Measurements from ENCODE around the gene FAT1. TPM values are rescaled to one million over a fixed set of nuclear protein-coding genes. Genes with fewer than 3 reads are reported as not detected.

Gene FAT1
- total RNA-seq, 2 donors from 2014 or later, result 70.3 to 89.5 TPM

DNA sequence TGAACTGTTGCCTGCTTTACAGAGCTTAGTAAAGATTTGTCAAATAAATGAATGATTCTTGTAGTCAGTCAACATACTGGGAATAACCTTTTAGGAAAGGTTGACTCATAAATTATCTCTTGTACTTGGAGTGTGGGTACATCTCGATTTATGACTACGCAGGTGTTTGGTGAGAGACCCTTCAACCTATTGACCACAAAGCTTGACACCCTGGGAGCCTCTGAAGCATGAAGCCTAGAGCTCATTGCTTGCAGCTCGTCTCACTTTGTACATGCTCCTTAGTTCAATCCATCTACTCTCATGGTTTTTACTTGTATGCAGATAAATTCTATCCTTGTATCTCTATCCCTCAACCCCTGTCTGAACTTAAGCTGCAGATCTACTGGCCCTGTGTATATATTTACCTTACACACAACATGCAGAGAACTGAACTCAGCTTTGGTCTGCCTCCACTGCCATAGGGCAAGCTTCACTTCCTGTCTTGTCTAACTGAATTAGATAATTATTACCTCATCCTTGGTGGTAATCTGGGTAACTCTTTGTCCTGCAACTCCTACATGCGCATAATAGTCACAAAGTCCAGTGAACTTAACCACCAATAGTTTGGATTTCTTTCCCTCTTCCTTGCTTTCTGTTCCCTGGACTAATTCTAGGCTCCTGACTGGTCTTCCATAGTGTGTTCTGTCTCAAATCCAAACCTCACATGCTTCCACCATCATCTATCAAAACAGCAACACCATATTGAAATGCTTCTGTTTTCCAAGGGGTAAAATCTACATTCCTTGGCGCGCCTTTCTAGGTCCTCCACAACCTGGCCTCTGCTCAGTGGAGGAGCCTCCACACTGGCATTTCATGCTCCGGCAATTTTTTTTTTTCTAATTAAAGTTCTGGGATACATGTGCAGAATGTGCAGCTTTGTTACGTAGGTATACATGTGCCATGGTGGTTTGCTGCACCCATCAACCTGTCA, 32.2 kb upstream of the FAT1 start:
- H3K9me3 ChIP-seq, result no peaks in the 10 kb centered on the region
- TF ChIP-seq, protein P1, sequence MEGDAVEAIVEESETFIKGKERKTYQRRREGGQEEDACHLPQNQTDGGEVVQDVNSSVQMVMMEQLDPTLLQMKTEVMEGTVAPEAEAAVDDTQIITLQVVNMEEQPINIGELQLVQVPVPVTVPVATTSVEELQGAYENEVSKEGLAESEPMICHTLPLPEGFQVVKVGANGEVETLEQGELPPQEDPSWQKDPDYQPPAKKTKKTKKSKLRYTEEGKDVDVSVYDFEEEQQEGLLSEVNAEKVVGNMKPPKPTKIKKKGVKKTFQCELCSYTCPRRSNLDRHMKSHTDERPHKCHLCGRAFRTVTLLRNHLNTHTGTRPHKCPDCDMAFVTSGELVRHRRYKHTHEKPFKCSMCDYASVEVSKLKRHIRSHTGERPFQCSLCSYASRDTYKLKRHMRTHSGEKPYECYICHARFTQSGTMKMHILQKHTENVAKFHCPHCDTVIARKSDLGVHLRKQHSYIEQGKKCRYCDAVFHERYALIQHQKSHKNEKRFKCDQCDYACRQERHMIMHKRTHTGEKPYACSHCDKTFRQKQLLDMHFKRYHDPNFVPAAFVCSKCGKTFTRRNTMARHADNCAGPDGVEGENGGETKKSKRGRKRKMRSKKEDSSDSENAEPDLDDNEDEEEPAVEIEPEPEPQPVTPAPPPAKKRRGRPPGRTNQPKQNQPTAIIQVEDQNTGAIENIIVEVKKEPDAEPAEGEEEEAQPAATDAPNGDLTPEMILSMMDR (IDR thresholded peaks at IDR 0.05), result no peak
- H3K4me1 ChIP-seq, result no peaks in the 10 kb centered on the region
- DNase-seq (ENCODE audit: low spot score), result no peak
- no peaks in the 10 kb centered on the region for H3K36me3 ChIP-seq
- H3K27me3 ChIP-seq, result no peaks in the 10 kb centered on the region
- H3K27ac ChIP-seq, result no peak overlapping the region
- H3K4me3 ChIP-seq, result no peak overlapping the region

DNA sequence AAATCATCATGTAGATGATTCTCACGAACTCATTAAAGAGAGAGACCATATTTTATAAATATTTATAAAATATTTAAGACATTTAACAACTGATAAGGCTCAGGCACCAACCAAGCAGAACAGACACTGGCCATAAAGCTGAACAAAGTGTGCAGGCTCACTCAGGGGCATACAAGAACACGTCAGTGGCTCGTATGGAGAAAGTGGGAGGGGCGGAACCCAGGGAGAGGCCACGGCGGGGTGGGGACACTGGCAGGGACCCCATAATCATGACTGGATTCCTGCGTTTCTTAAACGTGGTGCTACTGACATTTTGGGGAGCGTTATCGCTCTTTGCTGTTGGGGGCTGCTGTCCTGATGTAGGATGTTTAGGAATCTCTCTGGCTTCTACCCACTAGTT, 31.3 kb upstream of the FAT1 start:
- Histone ChIP-seq H3K9me3 (no peaks in the 10 kb centered on the region), H3K27me3 (no peaks in the 10 kb centered on the region), H3K36me3 (no peaks in the 10 kb centered on the region), H3K4me3 (no peak overlapping the region), H3K27ac (no peak overlapping the region), H3K4me1 (no peaks in the 10 kb centered on the region)
- no peak for DNase-seq (ENCODE audit: low spot score)
- TF ChIP-seq, protein P1 (IDR thresholded peaks at IDR 0.05), result no peak

GRCh38 chr4:186752325-186752724, 28.7 kb upstream of the FAT1 start:
- Histone ChIP-seq H3K27ac (no peak overlapping the region), H3K4me3 (no peak overlapping the region), H3K4me1 (no peaks in the 10 kb centered on the region), H3K27me3 (no peaks in the 10 kb centered on the region), H3K36me3 (no peaks in the 10 kb centered on the region), H3K9me3 (no peaks in the 10 kb centered on the region)
- DNase-seq (ENCODE audit: low spot score), result no peak
- TF ChIP-seq, protein P1 (IDR thresholded peaks at IDR 0.05), result no peak

DNA sequence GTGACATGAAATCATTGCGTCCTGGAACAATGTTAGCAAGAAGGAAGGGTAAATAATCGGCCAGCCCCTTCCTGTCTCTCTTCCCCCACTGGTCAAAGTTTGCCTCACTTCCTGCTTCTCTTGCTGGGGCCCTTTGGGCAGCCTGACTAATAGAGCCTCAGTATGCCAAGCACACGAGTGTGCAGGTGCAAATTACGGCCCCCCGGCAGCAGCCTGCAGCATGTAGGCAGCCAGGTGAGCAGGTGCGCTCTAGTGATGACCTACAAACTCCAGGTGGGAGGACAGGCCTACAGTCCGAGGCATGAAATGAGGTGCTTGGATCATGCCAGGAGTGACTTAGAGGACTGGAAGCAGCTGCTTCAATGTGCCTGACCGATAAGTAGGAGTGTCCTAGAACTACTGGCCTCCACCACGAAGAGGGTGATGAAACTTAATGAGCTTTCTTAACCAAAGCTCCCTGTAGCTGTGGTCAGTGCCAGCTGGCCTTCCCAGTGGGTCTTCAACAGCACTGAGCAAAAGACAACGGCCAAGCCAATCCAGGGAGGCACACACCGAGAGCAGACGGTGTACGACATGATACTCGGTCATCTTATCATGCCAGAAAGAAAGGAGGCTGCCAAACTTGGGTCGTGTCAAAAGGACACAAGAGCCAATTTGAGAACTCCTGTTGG, 26.1 kb upstream of the FAT1 start:
- TF ChIP-seq, protein P1 (IDR thresholded peaks at IDR 0.05), result no peak
- Histone ChIP-seq H3K9me3 (no peaks in the 10 kb centered on the region), H3K27ac (no peak overlapping the region), H3K27me3 (no peaks in the 10 kb centered on the region), H3K4me1 (no peaks in the 10 kb centered on the region), H3K4me3 (no peak overlapping the region), H3K36me3 (no peaks in the 10 kb centered on the region)
- no peak for DNase-seq (ENCODE audit: low spot score)

GRCh38 chr4:186746581-186746980, 22.9 kb upstream of the FAT1 start:
- no peak overlapping the region for H3K4me3 ChIP-seq
- DNase-seq (ENCODE audit: low spot score), result no peak
- H3K9me3 ChIP-seq, result no peaks in the 10 kb centered on the region
- no peaks in the 10 kb centered on the region for H3K36me3 ChIP-seq
- H3K27me3 ChIP-seq, result no peaks in the 10 kb centered on the region
- H3K27ac ChIP-seq, result no peak overlapping the region
- no peaks in the 10 kb centered on the region for H3K4me1 ChIP-seq
- TF ChIP-seq, protein P1 (IDR thresholded peaks at IDR 0.05), result no peak
